Measurements from ENCODE around the gene PRKAG2.

Gene PRKAG2

GRCh38 chr7:151876899-151877777, at the start of gene PRKAG2:
Gene PRKAG2 (minus strand): TSS chr7:151877115. CDS start chr7:151876620, 495 bp downstream.
- TF ChIP-seq CTCF (IDR thresholded peaks at IDR 0.05) (peak; percentile 37), ZFX (IDR thresholded peaks at IDR 0.05; ENCODE audit: borderline replicate concordance) (no peak)
- H3K27ac ChIP-seq, result peak within 1 kb of the TSS; percentile 46

- TF ChIP-seq CTCF (IDR thresholded peaks at IDR 0.05), result no peak
- TF ChIP-seq ZFX (IDR thresholded peaks at IDR 0.05; ENCODE audit: borderline replicate concordance), result no peak
Measured at GRCh38 chr7:151926336-151926712, 49.4 kb upstream of the PRKAG2 start.

GRCh38 chr7:151925446-151926335, 48.8 kb upstream of the PRKAG2 start:
- no peak for TF ChIP-seq CTCF (IDR thresholded peaks at IDR 0.05)
- TF ChIP-seq ZFX (IDR thresholded peaks at IDR 0.05; ENCODE audit: borderline replicate concordance), result no peak
- peak overlapping the region; percentile 61 for H3K27ac ChIP-seq

More at GRCh38 chr7:151926336-151926712, 49.4 kb upstream of the PRKAG2 start:
- peak overlapping the region; percentile 61 for H3K27ac ChIP-seq

GRCh38 chr7:151924508-151924907, 47.6 kb upstream of the PRKAG2 start:
- H3K27ac ChIP-seq, result peak overlapping the region; percentile 61
- TF ChIP-seq ZFX (IDR thresholded peaks at IDR 0.05; ENCODE audit: borderline replicate concordance) (no peak), CTCF (IDR thresholded peaks at IDR 0.05) (no peak)

- H3K27ac ChIP-seq, result peak overlapping the region; percentile 61
- TF ChIP-seq CTCF (IDR thresholded peaks at IDR 0.05) (no peak), ZFX (IDR thresholded peaks at IDR 0.05; ENCODE audit: borderline replicate concordance) (no peak)
Measured at GRCh38 chr7:151924001-151924400, 47.1 kb upstream of the PRKAG2 start.

- H3K27ac ChIP-seq, result peak overlapping the region; percentile 61
- TF ChIP-seq CTCF (IDR thresholded peaks at IDR 0.05) (no peak), ZFX (IDR thresholded peaks at IDR 0.05; ENCODE audit: borderline replicate concordance) (no peak)
Measured at GRCh38 chr7:151923097-151923876, 46.4 kb upstream of the PRKAG2 start.
